ENCODE data around the gene CLHC1.
"Not testable (repeated sequence)": the region's sequence is repeated elsewhere in the genome, so short reads cannot be mapped to it uniquely, and the experiment has no call there.

GRCh38 chr2:55143706-55144105 lies 88.4 kb downstream of the CLHC1 start:
- TF ChIP-seq POLR2AphosphoS5 (IDR thresholded peaks at IDR 0.05); CTCF (IDR thresholded peaks at IDR 0.05); POLR2A (IDR thresholded peaks at IDR 0.05; ENCODE audit: low read depth): not testable (repeated sequence)
